ENCODE measurements around the gene PTPN3. TPM values are rescaled to one million over a fixed set of nuclear protein-coding genes. Genes with fewer than 3 reads are reported as not detected.

PTPN3 gene
- total and polyA plus RNA-seq, 2 donors (not counting 1 experiment from before 2014, with no cell fraction given) = not detected

- intact Hi-C loops (cut with micrococcal nuclease) = no loop called here
- no peak for DNase-seq
- H3K4me1 ChIP-seq (ENCODE audit: control insufficient read depth in 2 of 2, insufficient read depth in 2 of 2, low read length in 2 of 2) = no peaks in the 10 kb centered on the region
- no peaks in the 10 kb centered on the region for H3K9me3 ChIP-seq (ENCODE audit: control extremely low read depth in 1 of 3, control insufficient read depth in 2 of 3, insufficient read depth in 1 of 3, low read length in 2 of 3)
- H3K27me3 ChIP-seq (replicated peaks in 1 of 4; ENCODE audit: control extremely low read depth in 1 of 4, control insufficient read depth in 3 of 4, insufficient read depth in 4 of 4, low read length in 3 of 4) = no peaks in the 10 kb centered on the region
- H3K4me1 Mint-ChIP-seq = no peaks in the 10 kb centered on the region
- H3K27me3 Mint-ChIP-seq = peaks cover 28% of the 10 kb centered on the region
- no peak for ATAC-seq (ENCODE audit: low read depth)
- H3K27ac ChIP-seq (ENCODE audit: low read length in 2 of 2) = no peak overlapping the region
- H3K9me3 Mint-ChIP-seq (ENCODE audit: insufficient read depth) = no peaks in the 10 kb centered on the region
- ChIA-PET POLR2A (no interaction called here), CTCF (no interaction called here)
- no peak overlapping the region for H3K4me2 ChIP-seq (replicated peaks; ENCODE audit: low read depth, low read length, poor library complexity, severe bottlenecking)
- H3K36me3 ChIP-seq (replicated peaks in 1 of 2; ENCODE audit: control extremely low read depth in 1 of 2, control insufficient read depth in 1 of 2, extremely low read depth in 1 of 2, insufficient read depth in 2 of 2, low read length in 1 of 2) = no peaks in the 10 kb centered on the region
- no peak overlapping the region for H3K27ac Mint-ChIP-seq
- H3K4me3 ChIP-seq (ENCODE audit: control extremely low read depth in 1 of 5, extremely low read depth in 1 of 5, insufficient read depth in 1 of 5, low read depth in 2 of 5, low read length in 4 of 5) = no peak overlapping the region
- H3K4me3 Mint-ChIP-seq = no peak overlapping the region
- TF ChIP-seq EZH2 (IDR thresholded peaks at IDR 0.05; ENCODE audit: borderline replicate concordance, insufficient read depth, low read depth, low read length, poor library complexity, severe bottlenecking) (no peak), CTCF (IDR thresholded peaks at IDR 0.05) (no peak)
- WGBS (ENCODE audit: insufficient coverage) = 94% methylated on average over 3 of the region's 3 CpGs
- H3K79me2 ChIP-seq (ENCODE audit: control insufficient read depth, insufficient read depth, low read length) = no peaks in the 10 kb centered on the region
- H2AFZ ChIP-seq (ENCODE audit: insufficient read depth, low read depth, low read length, poor library complexity, severe bottlenecking) = no peak overlapping the region
- no peak overlapping the region for H3K9ac ChIP-seq (ENCODE audit: low read length)
- H4K20me1 ChIP-seq (ENCODE audit: control insufficient read depth, insufficient read depth, low read length, poor library complexity, severe bottlenecking) = no peaks in the 10 kb centered on the region
Observed at GRCh38 chr9:109513871-109514270, 15.8 kb upstream of the PTPN3 start.

DNA sequence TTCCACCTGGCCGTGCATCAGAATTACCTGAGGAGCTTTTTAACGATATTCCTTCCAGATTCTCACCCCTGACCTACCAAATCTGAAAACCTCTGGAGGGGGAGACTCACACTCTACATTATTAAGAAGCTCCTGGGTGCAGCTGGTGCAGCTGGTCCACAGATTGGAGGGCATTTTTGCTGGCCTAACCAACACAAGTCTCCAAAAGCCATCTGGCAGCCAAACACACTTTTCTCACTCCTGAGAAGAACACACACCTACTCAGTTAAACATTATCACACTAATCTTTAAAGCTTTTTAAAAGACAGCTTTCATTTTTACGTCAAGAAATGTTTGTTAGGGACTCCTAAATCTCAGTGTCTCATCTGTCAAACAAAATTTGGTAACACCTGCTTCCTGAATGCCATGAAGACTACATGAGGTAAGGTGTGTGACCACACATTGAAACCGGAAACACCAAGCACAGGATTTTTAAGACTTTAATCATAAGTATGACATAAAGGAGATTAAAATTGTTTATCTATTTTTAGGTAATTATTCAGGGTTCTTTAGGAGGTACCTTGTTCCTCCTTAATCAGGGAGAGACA, 14.2 kb upstream of the PTPN3 start:
- Mint-ChIP-seq H3K27me3 (peaks cover 35% of the 10 kb centered on the region), H3K9me3 (ENCODE audit: insufficient read depth) (no peaks in the 10 kb centered on the region), H3K4me3 (no peak overlapping the region), H3K27ac (no peak overlapping the region), H3K4me1 (no peaks in the 10 kb centered on the region)
- no peak overlapping the region for H3K4me2 ChIP-seq (replicated peaks; ENCODE audit: low read depth, low read length, poor library complexity, severe bottlenecking)
- intact Hi-C loops (cut with micrococcal nuclease) = no loop called here
- H3K36me3 ChIP-seq (replicated peaks in 1 of 2; ENCODE audit: control extremely low read depth in 1 of 2, control insufficient read depth in 1 of 2, extremely low read depth in 1 of 2, insufficient read depth in 2 of 2, low read length in 1 of 2) = no peaks in the 10 kb centered on the region
- no peaks in the 10 kb centered on the region for H3K4me1 ChIP-seq (ENCODE audit: control insufficient read depth in 2 of 2, insufficient read depth in 2 of 2, low read length in 2 of 2)
- DNase-seq (no peak), ATAC-seq (ENCODE audit: low read depth) (no peak)
- H3K4me3 ChIP-seq (ENCODE audit: control extremely low read depth in 1 of 5, extremely low read depth in 1 of 5, insufficient read depth in 1 of 5, low read depth in 2 of 5, low read length in 4 of 5) = no peak overlapping the region
- ChIA-PET CTCF (no interaction called here), POLR2A (no interaction called here)
- H3K9ac ChIP-seq (ENCODE audit: low read length) = no peak overlapping the region
- no peaks in the 10 kb centered on the region for H4K20me1 ChIP-seq (ENCODE audit: control insufficient read depth, insufficient read depth, low read length, poor library complexity, severe bottlenecking)
- H3K27ac ChIP-seq (ENCODE audit: low read length in 2 of 2) = no peak overlapping the region
- H3K79me2 ChIP-seq (ENCODE audit: control insufficient read depth, insufficient read depth, low read length) = no peaks in the 10 kb centered on the region
- H2AFZ ChIP-seq (ENCODE audit: insufficient read depth, low read depth, low read length, poor library complexity, severe bottlenecking) = no peak overlapping the region
- WGBS (ENCODE audit: insufficient coverage) = 80% methylated on average over 2 of the region's 4 CpGs
- H3K9me3 ChIP-seq (ENCODE audit: control extremely low read depth in 1 of 3, control insufficient read depth in 2 of 3, insufficient read depth in 1 of 3, low read length in 2 of 3) = no peaks in the 10 kb centered on the region
- H3K27me3 ChIP-seq (replicated peaks in 1 of 4; ENCODE audit: control extremely low read depth in 1 of 4, control insufficient read depth in 3 of 4, insufficient read depth in 4 of 4, low read length in 3 of 4) = no peaks in the 10 kb centered on the region
- no peak for TF ChIP-seq CTCF (IDR thresholded peaks at IDR 0.05)
- no peak for TF ChIP-seq EZH2 (IDR thresholded peaks at IDR 0.05; ENCODE audit: borderline replicate concordance, insufficient read depth, low read depth, low read length, poor library complexity, severe bottlenecking)

Measured in B cell (primary cell).